Stimulated activated CD4-positive, alpha-beta T cell treated with anti-CD3 and anti-CD28 coated beads, TNF-alpha, amount 100 ng/mL, for 1 hour (primary cell): ENCODE measurements around the gene AREL1.
A peak's percentile ranks its signal among the peaks of the same experiment; 100 is the strongest.
"Not testable (repeated sequence)": the region's sequence is repeated elsewhere in the genome, so short reads cannot be mapped to it uniquely, and the experiment has no call there.

Experiments used
- DNase-seq, 3 donors: peaks; one replicate each; pipeline ENCODE4 v3.0.0-alpha.2; 2020; ENCODE audit warnings: low read depth in 3 of 3, low spot score in 1 of 3

Gene AREL1, protein sequence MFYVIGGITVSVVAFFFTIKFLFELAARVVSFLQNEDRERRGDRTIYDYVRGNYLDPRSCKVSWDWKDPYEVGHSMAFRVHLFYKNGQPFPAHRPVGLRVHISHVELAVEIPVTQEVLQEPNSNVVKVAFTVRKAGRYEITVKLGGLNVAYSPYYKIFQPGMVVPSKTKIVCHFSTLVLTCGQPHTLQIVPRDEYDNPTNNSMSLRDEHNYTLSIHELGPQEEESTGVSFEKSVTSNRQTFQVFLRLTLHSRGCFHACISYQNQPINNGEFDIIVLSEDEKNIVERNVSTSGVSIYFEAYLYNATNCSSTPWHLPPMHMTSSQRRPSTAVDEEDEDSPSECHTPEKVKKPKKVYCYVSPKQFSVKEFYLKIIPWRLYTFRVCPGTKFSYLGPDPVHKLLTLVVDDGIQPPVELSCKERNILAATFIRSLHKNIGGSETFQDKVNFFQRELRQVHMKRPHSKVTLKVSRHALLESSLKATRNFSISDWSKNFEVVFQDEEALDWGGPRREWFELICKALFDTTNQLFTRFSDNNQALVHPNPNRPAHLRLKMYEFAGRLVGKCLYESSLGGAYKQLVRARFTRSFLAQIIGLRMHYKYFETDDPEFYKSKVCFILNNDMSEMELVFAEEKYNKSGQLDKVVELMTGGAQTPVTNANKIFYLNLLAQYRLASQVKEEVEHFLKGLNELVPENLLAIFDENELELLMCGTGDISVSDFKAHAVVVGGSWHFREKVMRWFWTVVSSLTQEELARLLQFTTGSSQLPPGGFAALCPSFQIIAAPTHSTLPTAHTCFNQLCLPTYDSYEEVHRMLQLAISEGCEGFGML

DNA sequence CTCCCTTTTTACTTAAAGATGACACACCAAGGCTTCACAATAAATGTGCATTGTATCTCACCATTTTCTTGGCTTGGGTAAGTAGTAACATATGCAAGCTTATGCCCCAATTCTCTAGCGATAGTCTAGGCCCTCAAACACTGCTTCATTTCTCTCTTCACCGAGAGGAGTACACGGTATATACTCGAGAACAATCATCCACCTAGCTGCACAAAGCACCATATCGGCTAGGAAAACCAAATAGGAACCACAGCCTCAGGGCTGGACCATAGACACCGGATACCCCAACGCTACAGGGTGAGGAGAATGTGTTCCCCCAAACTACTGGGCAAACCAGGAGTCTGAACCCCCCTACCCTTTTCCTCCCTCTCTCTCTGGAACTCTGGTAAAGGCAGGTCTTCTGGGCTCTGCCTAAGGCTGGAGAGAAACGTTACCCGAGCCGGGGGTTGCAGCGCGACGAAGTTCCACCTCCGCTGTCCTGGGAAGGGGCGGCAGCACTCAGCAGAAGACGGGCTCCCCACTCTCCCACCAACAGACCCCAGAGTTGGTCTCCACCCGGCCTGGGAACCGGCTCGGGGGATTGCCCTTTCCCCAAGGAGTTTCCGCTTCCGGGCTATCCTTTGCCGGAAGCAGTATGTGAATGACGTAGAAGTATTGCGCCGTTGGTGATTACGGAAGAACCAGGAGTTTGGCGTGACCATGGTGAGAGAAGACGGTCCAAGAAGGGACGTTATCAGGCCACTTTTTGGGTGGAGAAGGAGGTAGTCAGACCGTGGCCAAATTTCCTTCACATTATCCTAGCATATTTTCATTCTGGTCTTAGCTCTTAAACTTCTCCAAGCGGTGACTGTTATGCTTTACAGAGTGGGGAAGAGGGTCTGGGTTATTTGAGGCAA lies at the start of gene AREL1, which contains the start of gene FCF1:
Gene AREL1 (minus strand): TSS at position 582 of the 896 bp plus-strand sequence. CDS start 27,465 bp downstream, outside the sequence.
Gene FCF1 (plus strand): TSS at position 646 of the 896 bp plus-strand sequence. CDS start 54 bp downstream, at position 700.
- peak; percentile 46 to 49 (median 48) for DNase-seq

DNA sequence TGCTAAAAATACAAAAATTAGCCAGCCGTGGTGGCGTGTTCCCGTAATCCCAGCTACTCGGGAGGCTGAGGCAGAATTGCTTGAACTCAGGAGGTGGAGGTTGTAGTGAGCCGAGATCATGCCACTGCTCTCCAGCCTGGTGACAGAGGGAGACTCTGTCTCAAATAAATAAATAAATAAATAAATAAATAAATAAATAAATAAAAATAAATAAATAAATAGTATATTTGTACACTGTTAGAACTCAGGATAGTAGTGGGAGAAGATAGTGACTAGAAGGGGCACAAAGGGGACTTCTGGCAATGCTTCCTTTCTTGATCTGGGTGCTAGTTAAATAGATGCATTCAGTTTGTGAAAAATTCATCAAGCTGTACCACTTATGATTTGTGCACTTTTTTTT lies 45.6 kb upstream of the AREL1 start:
- DNase-seq, result not testable (repeated sequence)

DNA sequence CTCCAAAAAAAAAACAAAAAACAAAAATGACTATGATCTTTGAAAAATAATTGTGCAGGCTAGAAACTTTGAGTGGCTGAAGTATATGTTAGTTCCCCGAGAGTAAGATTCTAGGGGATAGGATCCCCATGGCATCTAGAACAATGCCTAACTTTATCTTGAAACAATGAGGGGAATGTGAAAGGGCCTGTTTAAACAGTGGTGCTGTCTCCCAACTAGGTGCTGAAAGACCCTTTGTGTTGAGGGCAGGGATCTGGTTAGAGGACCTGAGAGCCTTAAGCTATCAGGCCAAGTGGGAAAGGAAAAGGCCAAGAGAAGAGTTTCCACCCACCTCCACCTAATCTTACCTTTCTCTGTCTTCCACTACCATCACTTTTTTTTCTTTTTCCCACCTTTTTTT lies 43.4 kb upstream of the AREL1 start:
- DNase-seq, result no peak

DNA sequence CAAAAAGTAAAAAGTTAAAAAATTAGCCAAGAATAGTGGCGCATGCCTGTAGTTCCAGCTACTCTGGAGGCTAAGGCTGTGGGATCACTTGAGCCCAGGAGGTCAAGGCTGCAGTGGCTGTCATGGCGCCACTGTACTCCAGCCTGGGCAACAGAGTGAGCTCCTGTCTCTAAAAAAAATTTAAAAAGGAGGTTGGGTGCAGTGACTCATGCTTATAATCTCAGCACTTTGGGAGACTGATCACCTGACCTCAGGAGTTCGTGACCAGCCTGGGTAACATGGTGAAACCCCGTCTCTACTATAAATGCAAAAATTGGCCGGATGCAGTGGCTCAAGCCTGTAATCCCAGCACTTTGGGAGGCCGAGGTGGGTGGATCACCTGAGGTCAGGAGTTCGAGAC lies 42.0 kb upstream of the AREL1 start:
- DNase-seq, result no peak

DNA sequence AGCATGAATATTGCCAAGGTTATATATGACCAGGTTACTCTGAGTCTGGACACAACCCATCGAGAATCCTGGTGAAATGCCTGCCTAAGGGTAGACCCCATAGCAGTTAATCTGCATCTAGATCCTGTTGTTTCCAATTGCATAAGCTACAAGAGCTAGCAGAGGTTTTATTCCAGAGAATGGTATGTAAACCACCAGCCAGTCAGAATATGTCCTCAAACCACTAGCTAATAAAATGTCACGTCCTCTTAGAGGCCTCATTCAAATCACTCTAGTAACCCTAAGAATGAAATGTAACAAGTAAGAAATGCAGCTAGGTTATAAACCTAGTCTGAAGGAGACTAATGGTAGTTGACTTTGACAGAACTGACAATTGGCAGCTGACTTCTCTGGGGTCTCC lies 41.3 kb upstream of the AREL1 start:
- no peak for DNase-seq

DNA sequence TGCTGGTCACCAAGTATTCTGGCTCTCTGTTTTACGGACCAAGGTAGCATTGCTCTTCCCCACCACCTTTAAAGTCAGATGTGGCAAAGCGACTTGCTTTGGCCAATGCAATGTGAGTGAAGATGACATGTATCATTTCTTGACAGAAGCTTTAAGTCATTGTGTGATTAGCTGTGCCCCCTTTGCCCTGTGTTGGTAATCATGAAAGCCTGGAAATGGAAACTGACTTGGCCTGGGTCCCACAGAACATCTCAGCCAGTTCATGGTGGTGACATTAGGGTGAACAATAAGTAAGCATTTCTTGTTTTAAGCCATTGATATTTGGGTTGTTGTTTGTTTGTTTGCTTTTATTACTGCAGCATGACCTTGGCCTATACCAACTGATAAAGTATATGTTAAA lies 34.4 kb upstream of the AREL1 start:
- DNase-seq, result no peak

DNA sequence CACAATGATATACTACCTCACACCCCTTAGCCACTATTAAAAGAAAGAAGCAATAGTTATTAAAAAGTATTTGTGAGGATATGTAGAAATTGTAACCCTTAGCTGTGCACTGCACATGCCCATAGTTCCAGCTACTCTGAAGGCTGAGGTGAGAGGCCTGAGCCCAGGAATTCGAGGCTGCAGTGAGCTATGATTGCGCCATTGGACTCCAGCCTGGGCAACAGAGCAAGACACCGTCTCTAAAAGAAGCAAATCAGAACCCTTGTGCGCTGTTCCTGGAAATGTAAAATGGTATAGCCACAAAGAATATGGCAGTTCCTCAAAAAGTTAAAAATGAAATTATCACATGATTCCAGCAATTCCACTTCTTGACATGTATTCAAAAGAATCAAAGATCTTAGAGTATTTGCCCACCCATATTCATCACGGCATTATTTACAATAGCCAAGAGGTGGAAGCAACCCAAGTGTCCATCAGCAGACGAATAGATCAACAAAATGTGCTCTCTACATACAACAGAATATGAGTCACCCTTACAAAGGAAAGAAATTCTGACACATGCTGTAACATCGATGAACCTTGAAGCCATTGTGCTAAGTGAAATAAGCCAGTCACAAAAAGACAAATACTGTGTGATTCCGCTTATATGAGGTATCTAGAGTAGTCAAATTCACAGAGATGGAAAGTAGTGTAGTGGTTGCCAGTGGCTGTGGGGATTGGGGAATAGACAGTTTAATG lies 26.6 kb upstream of the AREL1 start:
- no peak for DNase-seq

DNA sequence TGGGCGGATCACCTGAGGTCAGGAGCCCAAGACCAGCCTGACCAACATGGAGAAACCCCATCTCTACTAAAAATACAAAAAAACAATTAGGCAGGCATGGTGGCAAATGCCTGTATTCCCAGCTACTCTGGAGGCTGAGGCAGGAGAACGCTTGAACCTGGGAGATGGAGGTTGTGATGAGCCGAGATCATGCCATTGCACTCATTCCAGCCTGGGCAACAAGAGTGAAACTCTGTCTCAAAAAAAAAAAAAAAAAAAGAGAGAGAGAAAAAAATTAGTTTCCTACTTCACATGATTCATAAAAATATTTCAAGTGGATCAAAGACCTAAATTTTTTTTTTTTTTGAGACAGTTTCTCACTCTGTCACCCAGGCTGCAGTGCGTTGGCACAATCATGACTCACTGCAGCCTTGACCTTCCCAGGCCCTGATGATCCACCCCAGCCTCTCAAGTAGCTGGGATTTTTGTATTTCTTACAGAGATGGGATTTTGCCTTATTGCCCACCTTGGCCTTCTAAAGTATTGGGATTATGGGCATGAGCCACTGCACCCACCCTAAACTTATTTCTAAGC lies 25.0 kb upstream of the AREL1 start:
- DNase-seq, result no peak

DNA sequence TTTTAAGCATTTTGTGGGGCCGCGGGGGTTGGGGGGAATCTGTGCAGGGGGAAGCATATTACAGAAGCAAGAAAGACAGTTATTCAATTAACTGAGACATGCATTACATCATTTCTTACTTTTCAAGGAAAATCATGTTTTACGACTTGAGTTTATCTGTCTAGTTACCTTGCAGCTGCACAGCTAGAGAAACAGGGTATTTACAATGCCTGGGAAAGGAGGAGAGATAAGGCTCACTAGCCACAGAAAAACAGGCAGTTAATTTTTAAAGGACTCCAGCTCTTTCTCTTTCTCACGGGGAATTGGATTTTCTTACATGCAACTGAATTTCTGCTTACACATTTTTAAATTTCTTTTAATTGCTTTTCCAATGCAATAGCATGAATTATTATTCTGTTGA lies 22.2 kb upstream of the AREL1 start:
- no peak for DNase-seq

DNA sequence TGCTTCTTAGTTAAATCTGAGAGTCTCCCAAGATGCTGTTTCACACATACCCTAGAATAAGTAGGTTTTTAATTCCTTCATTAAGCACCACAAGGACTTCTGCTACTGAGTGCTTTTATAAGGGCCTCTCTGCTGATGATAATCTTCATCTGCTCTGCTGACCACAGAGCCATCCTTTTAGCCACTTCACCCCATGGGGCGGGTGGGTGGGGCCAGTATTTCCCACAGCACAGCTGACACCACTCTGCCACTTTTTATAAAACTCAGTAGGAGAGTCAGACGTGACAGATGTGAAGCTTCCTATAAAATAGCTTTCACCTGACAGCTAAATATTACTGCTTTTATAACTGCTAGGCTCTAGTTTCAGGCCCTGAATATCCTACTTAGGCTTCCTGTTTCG lies 20.3 kb upstream of the AREL1 start:
- DNase-seq, result no peak

DNA sequence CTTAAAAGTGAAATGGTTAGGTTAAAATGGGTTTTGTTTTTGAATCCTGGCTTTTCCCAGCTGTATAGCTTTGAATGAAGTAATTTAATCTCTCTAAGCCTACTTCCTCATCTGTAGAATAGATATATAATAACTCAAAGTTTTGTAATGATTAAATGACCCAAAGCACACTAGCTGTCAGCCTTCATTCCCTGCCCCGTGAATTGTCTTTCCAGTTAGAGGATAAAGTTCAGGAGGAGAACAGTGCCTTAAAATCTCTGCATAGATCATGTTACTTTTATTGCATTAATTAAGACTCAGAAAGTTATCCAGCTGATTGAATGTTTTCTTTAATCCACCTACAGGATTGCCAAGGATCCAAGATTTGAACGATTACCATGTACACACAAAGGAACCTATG lies 19.5 kb upstream of the AREL1 start:
- no peak for DNase-seq

DNA sequence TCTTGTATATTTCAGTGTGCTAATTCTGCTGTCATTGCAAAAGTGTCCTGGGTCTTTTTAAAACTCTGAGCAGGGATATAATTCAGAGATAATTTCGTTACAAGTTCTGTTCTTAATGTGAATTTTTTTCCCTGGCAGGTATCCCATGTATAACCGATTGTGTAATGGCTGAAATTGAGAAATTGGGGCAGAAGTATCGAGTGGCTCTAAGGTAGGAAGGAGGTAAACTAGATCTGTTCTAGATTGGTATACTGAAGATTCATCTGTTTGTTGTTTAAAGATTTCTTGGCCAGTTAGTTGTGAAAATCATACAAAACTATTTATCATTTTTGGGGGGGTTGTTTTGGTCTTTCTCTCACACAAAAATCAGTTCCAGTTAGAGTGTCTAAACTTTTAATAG lies 10.3 kb upstream of the AREL1 start:
- DNase-seq, result no peak

DNA sequence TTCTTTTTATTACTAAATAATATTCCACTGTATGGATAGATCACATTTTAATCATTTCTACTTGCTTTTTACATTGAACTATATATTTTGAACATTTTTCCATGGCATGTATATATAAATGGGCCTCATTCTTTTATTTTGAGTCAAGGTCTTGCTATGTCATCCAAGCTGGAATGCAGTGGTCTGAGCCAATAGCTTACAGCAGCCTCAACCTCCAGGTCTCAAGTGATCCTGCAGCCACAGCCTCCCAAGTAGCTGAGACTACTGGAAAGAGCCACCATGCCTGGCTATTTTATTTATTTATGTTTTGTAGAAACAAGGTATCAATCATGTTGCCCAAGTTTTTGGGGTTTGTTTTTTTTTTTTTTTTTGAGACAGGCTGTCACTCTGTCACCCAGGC lies 7.6 kb upstream of the AREL1 start:
- no peak for DNase-seq

DNA sequence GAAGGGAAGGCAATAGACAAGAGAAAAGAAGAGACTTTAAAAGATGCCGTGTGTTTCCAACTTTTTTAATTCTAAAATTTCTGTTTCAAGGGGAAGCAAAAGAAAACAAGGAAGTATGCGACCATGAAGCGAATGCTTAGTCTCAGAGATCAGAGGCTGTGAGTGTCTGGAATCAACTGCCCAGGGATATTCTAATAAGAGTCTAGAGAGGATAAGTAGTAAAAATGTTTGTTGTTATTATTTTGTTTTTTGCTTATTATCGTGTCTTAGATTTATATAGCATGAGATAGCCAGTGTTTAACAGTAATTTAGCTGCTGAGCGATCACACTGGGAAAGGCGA lies 485 bp upstream of the AREL1 start:
- no peak for DNase-seq

DNA sequence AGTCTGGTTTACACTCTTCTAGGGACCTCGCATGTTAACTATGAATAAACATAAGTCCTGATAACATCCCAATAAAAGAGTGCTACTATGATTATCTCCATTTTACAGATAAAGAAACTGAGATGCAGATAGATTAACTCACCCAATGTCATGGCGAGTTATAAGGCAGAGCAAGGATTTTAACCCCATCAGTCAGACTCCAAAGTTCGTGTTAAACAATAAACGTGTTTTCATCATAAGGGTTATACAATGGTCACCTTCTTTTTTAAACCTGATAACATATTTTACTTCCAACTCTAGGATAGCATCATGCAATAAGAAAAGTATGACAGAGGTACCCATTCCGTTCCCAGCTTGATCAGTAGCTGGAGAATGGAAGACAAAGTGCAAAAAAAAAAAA lies 1.2 kb downstream of the AREL1 start:
- no peak for DNase-seq

DNA sequence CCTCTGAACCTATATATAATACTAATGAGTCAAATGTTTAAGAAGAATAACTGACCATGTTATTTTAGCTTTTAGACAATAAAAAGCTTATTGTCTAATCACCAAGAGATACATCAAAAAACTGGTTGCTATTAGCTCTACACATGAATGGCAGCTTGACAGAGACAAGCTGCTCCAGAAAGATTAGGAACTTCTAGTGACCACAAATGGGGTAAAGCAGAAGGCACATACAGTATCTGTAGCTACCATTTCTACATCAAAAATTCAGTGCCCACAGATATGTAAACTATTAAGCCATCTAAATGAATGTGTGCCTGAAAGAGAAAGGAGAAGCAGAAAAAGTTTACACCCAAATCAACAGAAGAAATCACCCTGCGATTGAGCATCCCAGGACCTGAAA lies 2.4 kb downstream of the AREL1 start:
- DNase-seq, result no peak

DNA sequence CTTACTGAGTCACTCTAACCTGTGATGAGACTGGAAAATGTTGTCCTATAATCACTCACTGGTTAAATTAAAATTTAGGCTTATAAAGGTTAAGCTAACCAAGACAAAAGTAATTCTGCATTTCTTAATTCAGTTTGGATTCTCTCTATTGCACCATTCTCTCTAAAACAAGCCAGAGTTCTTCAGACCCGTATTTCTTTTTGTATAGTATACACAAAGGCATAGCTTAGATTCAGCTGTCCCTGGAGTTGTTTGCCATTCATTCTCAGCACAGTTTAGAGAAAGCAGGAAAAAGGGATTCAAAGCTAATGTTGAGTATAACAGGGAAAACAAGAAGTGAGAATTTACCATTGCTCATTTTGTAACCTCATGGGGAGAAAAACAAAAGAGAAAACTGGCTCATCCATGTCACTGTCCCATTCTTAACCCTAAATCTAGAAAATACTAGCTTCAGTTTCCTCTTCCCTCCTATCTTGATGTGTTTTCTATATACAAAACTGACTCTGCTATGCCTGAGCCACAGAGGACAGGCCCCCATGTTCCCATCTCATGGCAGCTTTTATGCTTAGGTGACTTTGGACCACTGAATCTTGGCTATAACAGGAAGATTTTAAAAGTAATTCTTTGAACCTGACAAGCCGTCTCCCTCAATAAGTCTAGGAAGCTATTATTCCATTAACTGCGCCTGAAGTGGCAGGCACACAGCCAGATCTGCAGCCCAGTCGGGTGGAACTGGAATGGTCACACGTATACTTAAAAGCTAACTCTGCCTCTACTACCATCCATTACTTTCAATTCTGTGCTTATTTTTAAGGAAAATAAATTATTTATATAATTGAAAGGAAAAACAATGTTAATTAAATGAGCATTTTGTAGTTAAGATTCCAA lies 7.0 kb downstream of the AREL1 start:
- DNase-seq, result no peak

DNA sequence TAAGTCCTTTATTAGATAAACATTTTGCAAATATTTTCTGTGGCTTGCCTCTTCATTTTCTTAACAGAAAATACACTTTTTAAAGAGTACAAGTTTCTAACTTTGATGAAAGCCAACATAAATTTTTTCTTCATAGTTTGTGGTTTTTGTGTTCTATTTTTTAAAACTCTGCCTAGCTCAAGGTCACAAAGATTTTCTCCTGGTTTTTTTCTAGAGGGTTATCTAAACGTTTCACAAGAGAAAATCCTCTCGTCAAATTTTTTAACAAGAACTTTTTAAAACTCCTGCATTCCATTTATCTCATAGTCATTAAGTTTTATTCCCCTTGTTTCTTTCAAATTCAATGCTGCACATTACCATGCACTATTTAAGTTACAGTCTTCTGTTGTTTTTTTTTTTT lies 8.2 kb downstream of the AREL1 start:
- DNase-seq, result no peak

DNA sequence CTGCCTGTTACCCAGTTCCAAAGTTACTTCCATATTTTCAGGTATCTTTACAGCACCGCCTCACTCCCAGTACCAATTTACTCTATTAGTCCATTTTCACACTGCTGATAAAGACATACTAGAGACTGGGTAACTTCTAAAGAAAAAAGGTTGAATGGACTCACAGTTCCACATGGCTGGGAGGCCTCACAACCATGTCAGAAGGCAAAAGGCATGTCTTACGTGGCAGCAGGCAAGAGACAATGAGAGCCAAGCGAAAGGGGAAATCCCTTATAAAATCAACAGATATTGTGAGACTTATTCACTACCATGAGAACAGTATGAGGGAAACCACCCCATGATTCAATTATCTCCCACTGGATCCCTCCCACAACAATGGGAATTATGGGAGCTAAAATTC lies 9.8 kb downstream of the AREL1 start:
- DNase-seq, result no peak
